Measurements from ENCODE around the gene SKA1.

DNA sequence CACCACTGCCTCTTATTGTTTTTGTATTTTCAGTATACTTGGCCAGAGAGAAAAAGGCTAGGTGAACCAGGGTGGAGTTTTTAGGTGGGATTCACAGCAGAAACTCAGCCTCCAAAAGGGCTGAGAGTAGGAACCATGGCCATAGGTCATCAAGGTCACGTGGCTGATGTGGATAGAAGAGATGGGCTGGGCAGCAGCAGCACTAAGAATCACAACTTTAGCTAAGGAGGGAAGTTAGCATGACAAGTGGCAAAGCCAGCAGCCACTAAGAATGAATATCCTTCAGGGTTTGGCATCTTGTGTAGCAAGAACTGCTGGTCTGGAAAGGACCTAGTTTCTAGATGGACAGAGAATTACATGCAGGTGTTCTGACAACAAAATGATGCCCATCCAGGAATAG is 43.2 kb upstream of the SKA1 start:
- TF ChIP-seq ZNF10 (CRISPR knock-in tag; IDR thresholded peaks at IDR 0.05; ENCODE audit: borderline replicate concordance, low read depth) = no peak
- no peak for TF ChIP-seq POLR2A (IDR thresholded peaks at IDR 0.05; ENCODE audit: insufficient read depth in 1 of 2, low read depth in 2 of 2, low read length in 2 of 2)
- TF ChIP-seq DPF2 (CRISPR knock-in tag; IDR thresholded peaks at IDR 0.05; ENCODE audit: borderline replicate concordance, low read depth) = no peak
- no peak for TF ChIP-seq NR2F1 (CRISPR knock-in tag; IDR thresholded peaks at IDR 0.05)
- TF ChIP-seq FOXA1 (IDR thresholded peaks at IDR 0.05) = no peak
- no peak for TF ChIP-seq FOXA1 (CRISPR knock-in tag; IDR thresholded peaks at IDR 0.05)
- TF ChIP-seq, protein P1, sequence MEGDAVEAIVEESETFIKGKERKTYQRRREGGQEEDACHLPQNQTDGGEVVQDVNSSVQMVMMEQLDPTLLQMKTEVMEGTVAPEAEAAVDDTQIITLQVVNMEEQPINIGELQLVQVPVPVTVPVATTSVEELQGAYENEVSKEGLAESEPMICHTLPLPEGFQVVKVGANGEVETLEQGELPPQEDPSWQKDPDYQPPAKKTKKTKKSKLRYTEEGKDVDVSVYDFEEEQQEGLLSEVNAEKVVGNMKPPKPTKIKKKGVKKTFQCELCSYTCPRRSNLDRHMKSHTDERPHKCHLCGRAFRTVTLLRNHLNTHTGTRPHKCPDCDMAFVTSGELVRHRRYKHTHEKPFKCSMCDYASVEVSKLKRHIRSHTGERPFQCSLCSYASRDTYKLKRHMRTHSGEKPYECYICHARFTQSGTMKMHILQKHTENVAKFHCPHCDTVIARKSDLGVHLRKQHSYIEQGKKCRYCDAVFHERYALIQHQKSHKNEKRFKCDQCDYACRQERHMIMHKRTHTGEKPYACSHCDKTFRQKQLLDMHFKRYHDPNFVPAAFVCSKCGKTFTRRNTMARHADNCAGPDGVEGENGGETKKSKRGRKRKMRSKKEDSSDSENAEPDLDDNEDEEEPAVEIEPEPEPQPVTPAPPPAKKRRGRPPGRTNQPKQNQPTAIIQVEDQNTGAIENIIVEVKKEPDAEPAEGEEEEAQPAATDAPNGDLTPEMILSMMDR (CRISPR knock-in tag; IDR thresholded peaks at IDR 0.05) = no peak
- TF ChIP-seq, protein P2, sequence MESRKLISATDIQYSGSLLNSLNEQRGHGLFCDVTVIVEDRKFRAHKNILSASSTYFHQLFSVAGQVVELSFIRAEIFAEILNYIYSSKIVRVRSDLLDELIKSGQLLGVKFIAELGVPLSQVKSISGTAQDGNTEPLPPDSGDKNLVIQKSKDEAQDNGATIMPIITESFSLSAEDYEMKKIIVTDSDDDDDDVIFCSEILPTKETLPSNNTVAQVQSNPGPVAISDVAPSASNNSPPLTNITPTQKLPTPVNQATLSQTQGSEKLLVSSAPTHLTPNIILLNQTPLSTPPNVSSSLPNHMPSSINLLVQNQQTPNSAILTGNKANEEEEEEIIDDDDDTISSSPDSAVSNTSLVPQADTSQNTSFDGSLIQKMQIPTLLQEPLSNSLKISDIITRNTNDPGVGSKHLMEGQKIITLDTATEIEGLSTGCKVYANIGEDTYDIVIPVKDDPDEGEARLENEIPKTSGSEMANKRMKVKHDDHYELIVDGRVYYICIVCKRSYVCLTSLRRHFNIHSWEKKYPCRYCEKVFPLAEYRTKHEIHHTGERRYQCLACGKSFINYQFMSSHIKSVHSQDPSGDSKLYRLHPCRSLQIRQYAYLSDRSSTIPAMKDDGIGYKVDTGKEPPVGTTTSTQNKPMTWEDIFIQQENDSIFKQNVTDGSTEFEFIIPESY (CRISPR knock-in tag; IDR thresholded peaks at IDR 0.05) = no peak
- TF ChIP-seq, protein P3, sequence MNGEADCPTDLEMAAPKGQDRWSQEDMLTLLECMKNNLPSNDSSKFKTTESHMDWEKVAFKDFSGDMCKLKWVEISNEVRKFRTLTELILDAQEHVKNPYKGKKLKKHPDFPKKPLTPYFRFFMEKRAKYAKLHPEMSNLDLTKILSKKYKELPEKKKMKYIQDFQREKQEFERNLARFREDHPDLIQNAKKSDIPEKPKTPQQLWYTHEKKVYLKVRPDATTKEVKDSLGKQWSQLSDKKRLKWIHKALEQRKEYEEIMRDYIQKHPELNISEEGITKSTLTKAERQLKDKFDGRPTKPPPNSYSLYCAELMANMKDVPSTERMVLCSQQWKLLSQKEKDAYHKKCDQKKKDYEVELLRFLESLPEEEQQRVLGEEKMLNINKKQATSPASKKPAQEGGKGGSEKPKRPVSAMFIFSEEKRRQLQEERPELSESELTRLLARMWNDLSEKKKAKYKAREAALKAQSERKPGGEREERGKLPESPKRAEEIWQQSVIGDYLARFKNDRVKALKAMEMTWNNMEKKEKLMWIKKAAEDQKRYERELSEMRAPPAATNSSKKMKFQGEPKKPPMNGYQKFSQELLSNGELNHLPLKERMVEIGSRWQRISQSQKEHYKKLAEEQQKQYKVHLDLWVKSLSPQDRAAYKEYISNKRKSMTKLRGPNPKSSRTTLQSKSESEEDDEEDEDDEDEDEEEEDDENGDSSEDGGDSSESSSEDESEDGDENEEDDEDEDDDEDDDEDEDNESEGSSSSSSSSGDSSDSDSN (CRISPR knock-in tag; IDR thresholded peaks at IDR 0.05) = no peak
